ENCODE data around the gene PJVK.
A peak's percentile ranks its signal among the peaks of the same experiment; 100 is the strongest.

PJVK gene

DNA sequence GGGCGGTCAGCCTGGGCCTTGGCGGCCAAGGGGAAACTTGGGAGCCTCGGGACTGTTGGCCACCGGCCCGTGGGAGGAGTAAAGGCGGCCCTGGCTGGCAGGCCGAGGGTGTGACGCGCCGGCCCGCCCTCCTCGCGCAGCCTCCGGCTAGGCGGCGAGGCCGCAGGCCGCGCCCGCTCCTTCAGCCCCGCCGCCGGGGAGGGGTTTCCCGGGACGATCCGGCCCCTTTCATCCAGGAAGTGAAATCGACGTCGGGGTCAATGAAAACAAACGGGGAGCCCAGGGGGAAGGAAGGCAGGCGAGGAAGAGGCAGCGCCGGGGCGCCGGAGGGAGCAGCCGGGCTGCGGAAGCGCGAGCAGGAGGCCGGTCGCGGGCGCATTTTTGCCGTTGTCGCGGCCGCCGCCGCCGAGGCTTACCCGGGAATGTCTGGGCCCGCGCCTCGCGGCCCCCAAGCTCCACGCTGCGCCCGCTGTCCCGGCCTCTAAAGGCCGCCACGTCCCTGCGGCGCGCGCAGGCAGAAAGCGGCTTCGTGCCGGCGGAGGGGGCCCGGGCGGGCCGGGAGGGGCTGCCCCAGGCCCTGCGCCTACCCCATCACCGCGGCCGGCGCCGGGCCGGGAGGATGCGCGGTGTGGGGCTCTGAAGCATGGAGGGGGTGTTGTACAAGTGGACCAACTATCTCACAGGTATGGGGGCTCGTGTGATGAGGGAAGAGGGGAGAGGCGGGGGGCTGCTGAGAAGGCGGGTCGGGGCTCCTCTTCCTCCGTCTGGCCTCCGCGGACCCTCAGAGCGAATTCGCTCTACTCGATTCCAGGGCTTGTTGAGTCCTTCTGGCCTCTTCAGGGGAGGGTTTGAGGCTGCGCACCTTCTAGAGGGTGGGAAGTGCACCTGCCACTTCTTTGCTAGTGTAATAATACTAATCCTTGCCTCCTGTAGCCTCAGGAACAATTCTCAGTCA is 29.3 kb downstream of the PJVK start, which contains the start of gene PLEKHA3:
TSS of gene PLEKHA3 (plus strand) at position 231 of the 955 bp plus-strand sequence. CDS start at position 644, 413 bp downstream.
- peak; percentile 71 for DNase-seq (ENCODE audit: low read depth, low spot score)
- peak within 1 kb of the TSS; percentile 81 for H3K4me3 ChIP-seq (ENCODE audit: low read depth, low read length)
- TF ChIP-seq, protein P1, sequence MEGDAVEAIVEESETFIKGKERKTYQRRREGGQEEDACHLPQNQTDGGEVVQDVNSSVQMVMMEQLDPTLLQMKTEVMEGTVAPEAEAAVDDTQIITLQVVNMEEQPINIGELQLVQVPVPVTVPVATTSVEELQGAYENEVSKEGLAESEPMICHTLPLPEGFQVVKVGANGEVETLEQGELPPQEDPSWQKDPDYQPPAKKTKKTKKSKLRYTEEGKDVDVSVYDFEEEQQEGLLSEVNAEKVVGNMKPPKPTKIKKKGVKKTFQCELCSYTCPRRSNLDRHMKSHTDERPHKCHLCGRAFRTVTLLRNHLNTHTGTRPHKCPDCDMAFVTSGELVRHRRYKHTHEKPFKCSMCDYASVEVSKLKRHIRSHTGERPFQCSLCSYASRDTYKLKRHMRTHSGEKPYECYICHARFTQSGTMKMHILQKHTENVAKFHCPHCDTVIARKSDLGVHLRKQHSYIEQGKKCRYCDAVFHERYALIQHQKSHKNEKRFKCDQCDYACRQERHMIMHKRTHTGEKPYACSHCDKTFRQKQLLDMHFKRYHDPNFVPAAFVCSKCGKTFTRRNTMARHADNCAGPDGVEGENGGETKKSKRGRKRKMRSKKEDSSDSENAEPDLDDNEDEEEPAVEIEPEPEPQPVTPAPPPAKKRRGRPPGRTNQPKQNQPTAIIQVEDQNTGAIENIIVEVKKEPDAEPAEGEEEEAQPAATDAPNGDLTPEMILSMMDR (IDR thresholded peaks at IDR 0.05; ENCODE audit: insufficient read depth, low read length, missing control alignments) = no peak
- ChIA-PET CTCF (interaction anchor here (1.3 to 1.5 kb wide), 3 partner anchors 29 to 38 kb away, joined by 3 to 5 read pairs (median 5); partner anchors contain the start of genes PJVK and PRKRA), POLR2A (interaction anchor here (0.6 to 2.1 kb wide), 2 partner anchors 25 to 29 kb away, joined by 3 to 9 read pairs; partner anchors contain the start of genes PJVK and PRKRA)

DNA sequence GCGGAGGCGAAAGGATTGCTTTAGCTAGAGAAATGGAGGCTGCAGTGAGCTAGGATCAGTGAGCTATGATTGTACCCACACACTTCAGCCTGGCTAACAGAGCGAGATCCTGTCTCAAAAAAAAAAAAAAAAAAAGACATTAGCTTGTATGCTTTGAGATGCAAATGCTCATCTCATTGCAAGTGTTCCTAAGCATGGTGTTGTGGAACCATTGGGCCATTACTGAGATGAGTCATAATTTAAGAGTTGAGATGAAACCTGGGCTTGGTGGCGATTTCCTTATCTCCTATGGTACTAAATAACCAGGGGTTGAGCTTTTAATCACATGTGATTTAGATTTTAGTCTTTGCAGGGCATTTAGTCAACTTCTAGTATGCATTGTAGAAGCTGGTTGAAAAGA is 31.3 kb downstream of the PJVK start:
- H3K4me3 ChIP-seq (ENCODE audit: low read depth, low read length) = peak overlapping the region; percentile 27
- TF ChIP-seq, protein P1 (IDR thresholded peaks at IDR 0.05; ENCODE audit: insufficient read depth, low read length, missing control alignments) = no peak
- ChIA-PET CTCF (interaction anchor here (0.6 to 1.2 kb wide), 3 partner anchors 12 to 1201 kb away, joined by 3 read pairs; no protein-coding TSS in a partner anchor), POLR2A (no interaction called here)
- no peak for DNase-seq (ENCODE audit: low read depth, low spot score)

DNA sequence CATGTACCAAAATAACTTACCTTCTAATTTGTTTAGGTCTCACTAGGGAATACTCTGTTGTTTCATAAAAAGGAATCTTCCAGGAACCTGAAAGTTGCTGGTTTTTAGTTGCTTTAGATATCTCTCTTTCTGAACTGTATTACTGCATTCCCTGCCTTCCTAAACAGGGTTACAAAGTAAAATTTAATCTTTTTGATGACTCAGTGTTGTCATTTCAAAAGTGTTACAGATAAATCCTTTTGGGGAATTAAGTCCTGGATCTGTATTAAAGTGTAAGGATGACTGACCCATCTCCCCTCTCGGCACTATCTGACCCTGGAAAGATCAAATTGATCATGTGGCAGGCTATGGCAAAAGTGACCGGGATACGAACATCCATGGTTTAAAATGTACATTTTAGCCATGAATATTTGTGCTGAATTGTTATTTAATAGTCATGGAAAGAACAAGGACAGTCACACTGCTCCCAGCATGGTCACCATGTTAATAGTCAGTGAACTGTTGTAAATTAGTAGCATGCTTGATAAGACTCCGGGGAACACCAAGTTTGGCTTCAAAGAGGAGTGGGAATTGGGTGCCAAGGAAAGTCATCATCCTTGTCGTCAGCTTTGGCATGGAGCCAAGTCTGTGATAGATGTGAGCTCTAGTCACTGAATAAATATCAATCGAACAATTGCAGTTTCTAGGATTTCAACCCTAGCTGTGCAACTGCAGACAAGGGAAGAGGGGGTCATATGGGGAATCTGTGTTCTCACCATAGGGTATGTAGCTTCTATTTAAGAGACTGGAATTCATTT is 33.3 kb downstream of the PJVK start:
- TF ChIP-seq, protein P1 (IDR thresholded peaks at IDR 0.05; ENCODE audit: insufficient read depth, low read length, missing control alignments) = no peak
- DNase-seq (ENCODE audit: low read depth, low spot score) = no peak
- no peak overlapping the region for H3K4me3 ChIP-seq (ENCODE audit: low read depth, low read length)
- POLR2A ChIA-PET = no interaction called here
- CTCF ChIA-PET = no interaction called here

DNA sequence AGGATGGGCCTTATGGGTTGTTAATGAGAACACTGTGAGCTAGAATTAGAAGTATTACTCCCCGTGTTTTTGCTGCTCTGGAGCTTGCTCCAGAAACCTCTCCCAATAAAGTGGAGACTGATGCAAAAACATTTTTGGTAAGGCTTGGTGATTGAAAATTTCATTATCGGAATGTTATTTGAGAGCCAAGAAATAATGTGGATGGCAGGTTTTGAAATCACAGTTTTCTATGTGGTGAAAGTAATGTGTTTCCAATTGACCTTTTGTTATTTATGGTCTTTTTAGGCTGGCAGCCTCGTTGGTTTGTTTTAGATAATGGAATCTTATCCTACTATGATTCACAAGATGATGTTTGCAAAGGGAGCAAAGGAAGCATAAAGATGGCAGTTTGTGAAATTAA is 34.2 kb downstream of the PJVK start:
- POLR2A ChIA-PET = no interaction called here
- no peak overlapping the region for H3K4me3 ChIP-seq (ENCODE audit: low read depth, low read length)
- TF ChIP-seq, protein P1 (IDR thresholded peaks at IDR 0.05; ENCODE audit: insufficient read depth, low read length, missing control alignments) = no peak
- no peak for DNase-seq (ENCODE audit: low read depth, low spot score)
- CTCF ChIA-PET = no interaction called here

DNA sequence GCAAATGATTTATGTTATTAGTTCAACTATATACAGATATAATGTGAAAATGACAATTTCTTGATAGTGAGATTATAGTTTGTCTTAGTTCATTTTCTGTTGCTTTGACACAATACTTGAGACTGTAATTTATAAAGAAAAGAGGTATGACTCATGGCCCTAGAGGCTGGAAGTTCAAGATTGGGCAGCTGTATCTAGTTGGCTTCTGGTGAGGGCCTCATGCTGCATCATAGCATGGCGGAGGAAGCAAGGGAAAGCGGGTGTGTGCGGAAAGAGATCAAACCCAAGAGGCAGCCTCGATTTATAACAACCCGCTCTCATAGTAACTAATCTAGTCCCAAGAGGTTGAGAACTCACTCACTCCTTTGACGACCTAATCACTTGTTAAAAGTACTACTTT is 40.4 kb downstream of the PJVK start:
- POLR2A ChIA-PET = no interaction called here
- TF ChIP-seq, protein P1 (IDR thresholded peaks at IDR 0.05; ENCODE audit: insufficient read depth, low read length, missing control alignments) = no peak
- CTCF ChIA-PET = interaction anchor here (0.5 kb wide), 1 partner anchor 33 kb away, joined by 3 read pairs; no protein-coding TSS in a partner anchor
- no peak overlapping the region for H3K4me3 ChIP-seq (ENCODE audit: low read depth, low read length)
- DNase-seq (ENCODE audit: low read depth, low spot score) = no peak

Data from AG04449 (cell line).